ENCODE data around the gene PDLIM5. TPM values are rescaled to one million over a fixed set of nuclear protein-coding genes. Genes with fewer than 3 reads are reported as not detected.

The PDLIM5 gene
- total RNA-seq, 1 donor from 2014 or later, result 66.1 TPM

- Mint-ChIP-seq H3K27me3 (no peaks in the 10 kb centered on the region), H3K36me3 (ENCODE audit: insufficient read depth) (no peaks in the 10 kb centered on the region), H3K4me3 (ENCODE audit: low read depth) (no peak overlapping the region), H3K4me1 (ENCODE audit: low read depth) (peaks cover 2% of the 10 kb centered on the region), H3K27ac (no peak overlapping the region), H3K9me3 (ENCODE audit: low read depth) (peaks cover 2% of the 10 kb centered on the region)
- TF ChIP-seq, protein P1, sequence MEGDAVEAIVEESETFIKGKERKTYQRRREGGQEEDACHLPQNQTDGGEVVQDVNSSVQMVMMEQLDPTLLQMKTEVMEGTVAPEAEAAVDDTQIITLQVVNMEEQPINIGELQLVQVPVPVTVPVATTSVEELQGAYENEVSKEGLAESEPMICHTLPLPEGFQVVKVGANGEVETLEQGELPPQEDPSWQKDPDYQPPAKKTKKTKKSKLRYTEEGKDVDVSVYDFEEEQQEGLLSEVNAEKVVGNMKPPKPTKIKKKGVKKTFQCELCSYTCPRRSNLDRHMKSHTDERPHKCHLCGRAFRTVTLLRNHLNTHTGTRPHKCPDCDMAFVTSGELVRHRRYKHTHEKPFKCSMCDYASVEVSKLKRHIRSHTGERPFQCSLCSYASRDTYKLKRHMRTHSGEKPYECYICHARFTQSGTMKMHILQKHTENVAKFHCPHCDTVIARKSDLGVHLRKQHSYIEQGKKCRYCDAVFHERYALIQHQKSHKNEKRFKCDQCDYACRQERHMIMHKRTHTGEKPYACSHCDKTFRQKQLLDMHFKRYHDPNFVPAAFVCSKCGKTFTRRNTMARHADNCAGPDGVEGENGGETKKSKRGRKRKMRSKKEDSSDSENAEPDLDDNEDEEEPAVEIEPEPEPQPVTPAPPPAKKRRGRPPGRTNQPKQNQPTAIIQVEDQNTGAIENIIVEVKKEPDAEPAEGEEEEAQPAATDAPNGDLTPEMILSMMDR (IDR thresholded peaks at IDR 0.05; ENCODE audit: unreplicated experiment), result no peak
- no peak for DNase-seq (ENCODE audit: low spot score, unreplicated experiment)
These were observed 15.9 kb upstream of the PDLIM5 start for GRCh38 chr4:94435874-94436273.

DNA sequence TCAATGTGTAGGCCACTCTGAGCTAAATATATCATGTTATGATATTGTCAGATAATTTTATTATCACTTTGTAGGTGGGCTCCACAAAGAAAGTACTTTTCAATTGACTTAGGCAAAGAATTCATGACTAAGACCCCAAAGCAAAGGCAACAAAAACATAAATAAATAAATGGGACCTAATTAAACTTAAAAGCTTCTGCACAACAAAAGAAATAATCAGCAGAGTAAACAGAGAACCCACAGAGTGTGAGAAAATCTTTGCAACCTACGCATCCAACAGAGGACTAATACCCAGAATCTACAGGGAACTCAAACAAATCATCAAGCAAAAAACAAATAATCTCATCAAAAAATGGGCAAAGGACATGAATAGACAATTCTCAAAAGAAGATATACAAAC is 15.2 kb upstream of the PDLIM5 start:
- DNase-seq (ENCODE audit: low spot score, unreplicated experiment), result no peak
- TF ChIP-seq, protein P1 (IDR thresholded peaks at IDR 0.05; ENCODE audit: unreplicated experiment), result no peak
- no peaks in the 10 kb centered on the region for H3K27me3 Mint-ChIP-seq
- peaks cover 2% of the 10 kb centered on the region for H3K4me1 Mint-ChIP-seq (ENCODE audit: low read depth)
- H3K36me3 Mint-ChIP-seq (ENCODE audit: insufficient read depth), result no peaks in the 10 kb centered on the region
- H3K4me3 Mint-ChIP-seq (ENCODE audit: low read depth), result no peak overlapping the region
- H3K9me3 Mint-ChIP-seq (ENCODE audit: low read depth), result peaks cover 2% of the 10 kb centered on the region
- no peak overlapping the region for H3K27ac Mint-ChIP-seq

- H3K4me1 Mint-ChIP-seq (ENCODE audit: low read depth), result peaks cover 2% of the 10 kb centered on the region
These were observed 12.1 kb upstream of the PDLIM5 start for GRCh38 chr4:94439606-94440005.

DNA sequence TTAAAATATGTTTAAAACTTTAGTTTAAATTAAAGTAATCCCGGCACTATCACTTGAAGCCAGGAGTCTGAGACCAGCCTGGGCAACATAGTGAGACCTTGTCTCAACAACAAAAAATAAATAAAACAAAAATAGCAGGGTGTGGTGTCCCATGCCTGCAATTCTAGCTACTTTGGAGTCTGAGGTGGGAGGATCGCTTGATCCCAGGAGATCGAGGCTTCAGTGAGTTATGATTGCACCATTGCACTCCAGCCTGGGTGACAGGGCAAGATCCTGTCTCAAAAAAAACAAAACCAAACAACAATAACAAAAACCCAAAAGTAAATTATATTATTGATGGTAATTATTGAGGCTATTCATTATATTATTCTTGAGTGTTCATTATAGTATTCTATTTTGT is 9.9 kb upstream of the PDLIM5 start:
- H3K4me3 Mint-ChIP-seq (ENCODE audit: low read depth), result no peak overlapping the region
- TF ChIP-seq, protein P1 (IDR thresholded peaks at IDR 0.05; ENCODE audit: unreplicated experiment), result no peak
- no peak for DNase-seq (ENCODE audit: low spot score, unreplicated experiment)
- H3K4me1 Mint-ChIP-seq (ENCODE audit: low read depth), result no peaks in the 10 kb centered on the region
- no peaks in the 10 kb centered on the region for H3K9me3 Mint-ChIP-seq (ENCODE audit: low read depth)
- H3K27me3 Mint-ChIP-seq, result no peaks in the 10 kb centered on the region
- H3K27ac Mint-ChIP-seq, result no peak overlapping the region
- H3K36me3 Mint-ChIP-seq (ENCODE audit: insufficient read depth), result no peaks in the 10 kb centered on the region

More at GRCh38 chr4:94439606-94440005, 12.1 kb upstream of the PDLIM5 start:
- Mint-ChIP-seq H3K36me3 (ENCODE audit: insufficient read depth) (no peaks in the 10 kb centered on the region), H3K4me3 (ENCODE audit: low read depth) (no peak overlapping the region), H3K27me3 (no peaks in the 10 kb centered on the region), H3K9me3 (ENCODE audit: low read depth) (peaks cover under 1% of the 10 kb centered on the region), H3K27ac (no peak overlapping the region)
- TF ChIP-seq, protein P1 (IDR thresholded peaks at IDR 0.05; ENCODE audit: unreplicated experiment), result no peak
- no peak for DNase-seq (ENCODE audit: low spot score, unreplicated experiment)

DNA sequence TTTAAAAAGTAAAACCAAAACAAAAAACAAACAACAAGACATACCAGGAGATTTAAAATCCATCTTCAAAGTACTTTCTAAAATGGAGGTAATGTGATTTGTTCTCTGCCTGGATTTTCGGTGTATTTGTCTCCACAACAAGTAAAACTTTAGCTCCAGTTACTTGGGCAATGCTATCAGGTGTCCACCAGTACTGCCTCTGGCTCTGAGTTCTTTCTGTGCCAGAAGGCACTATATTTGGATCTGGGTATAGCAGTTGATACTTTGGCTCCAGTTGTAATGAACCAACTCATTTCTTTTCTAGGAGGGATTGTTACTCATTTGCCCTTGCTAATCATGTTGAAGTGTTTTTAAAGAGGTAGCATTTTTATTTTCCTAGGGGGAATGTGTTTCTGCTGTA is 9.5 kb upstream of the PDLIM5 start:
- TF ChIP-seq, protein P1 (IDR thresholded peaks at IDR 0.05; ENCODE audit: unreplicated experiment), result no peak
- no peak overlapping the region for H3K4me3 Mint-ChIP-seq (ENCODE audit: low read depth)
- H3K27me3 Mint-ChIP-seq, result no peaks in the 10 kb centered on the region
- no peak for DNase-seq (ENCODE audit: low spot score, unreplicated experiment)
- no peak overlapping the region for H3K27ac Mint-ChIP-seq
- H3K9me3 Mint-ChIP-seq (ENCODE audit: low read depth), result no peaks in the 10 kb centered on the region
- H3K36me3 Mint-ChIP-seq (ENCODE audit: insufficient read depth), result no peaks in the 10 kb centered on the region
- H3K4me1 Mint-ChIP-seq (ENCODE audit: low read depth), result no peaks in the 10 kb centered on the region

Measured in progenitor cell of endocrine pancreas (in vitro differentiated cells).